ENCODE results near the gene WNT3. TPM values are rescaled to one million over a fixed set of nuclear protein-coding genes. Genes with fewer than 3 reads are reported as not detected.

Gene WNT3
- total and polyA plus RNA-seq, 9 donors = 1.9 to 8.9 (median 2.8) TPM

DNA sequence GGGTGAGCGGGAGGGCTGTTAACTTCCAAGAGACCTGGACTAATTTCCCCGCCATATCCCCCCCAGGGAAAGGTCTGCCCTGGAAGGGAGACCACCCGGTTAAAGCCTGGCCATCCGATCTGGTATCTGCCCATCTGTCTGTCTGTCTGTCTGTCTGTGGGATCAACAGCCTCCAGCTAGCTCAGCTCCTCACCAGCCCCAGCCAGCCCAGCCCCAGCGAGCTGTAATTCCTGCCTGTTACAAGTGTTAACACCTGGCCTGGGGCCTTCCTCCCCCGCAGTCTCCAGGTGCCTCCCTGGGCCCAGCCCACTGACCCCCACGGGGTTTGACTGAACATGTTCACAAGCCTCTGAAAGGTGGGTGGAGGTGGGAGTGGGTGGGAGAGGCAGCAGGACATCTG lies 4.0 kb downstream of the WNT3 start:
- H3K36me3 ChIP-seq (ENCODE audit: control insufficient read depth, insufficient read depth, low read length) = no peaks in the 10 kb centered on the region
- H3K9me3 ChIP-seq (replicated peaks; ENCODE audit: control insufficient read depth, low read depth, low read length) = no peaks in the 10 kb centered on the region
- no peak overlapping the region for H3K27ac ChIP-seq (ENCODE audit: low read length)
- peaks cover 81% of the 10 kb centered on the region for H3K27me3 ChIP-seq (ENCODE audit: control insufficient read depth, insufficient read depth, low read length)
- no peak overlapping the region for H3K4me3 ChIP-seq (ENCODE audit: low read length)
- peaks cover 12% of the 10 kb centered on the region for H3K4me1 ChIP-seq (ENCODE audit: control insufficient read depth, insufficient read depth, low read length)
- 38% methylated on average over 4 of the region's 7 CpGs for WGBS (ENCODE audit: insufficient coverage)
- no peak for DNase-seq

DNA sequence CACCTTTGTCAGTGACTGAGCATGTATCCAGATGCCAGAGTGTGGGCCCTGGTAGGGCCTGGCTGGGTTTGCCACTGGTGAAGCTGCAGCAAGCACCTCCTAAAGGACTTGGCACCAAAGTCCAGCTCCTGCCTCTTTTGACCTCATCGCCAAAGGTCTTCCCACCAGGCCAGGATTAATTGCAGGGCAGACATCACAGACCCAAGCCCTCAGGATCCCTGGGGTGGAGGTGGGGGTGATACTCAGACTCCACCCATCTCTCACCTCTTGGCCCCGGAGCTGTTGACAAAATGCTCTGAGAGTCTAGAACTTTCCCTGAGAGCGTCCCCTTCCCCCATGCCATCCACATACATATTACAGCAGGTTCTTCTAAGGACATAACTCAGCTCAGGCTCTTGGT lies 4.6 kb downstream of the WNT3 start:
- no CpG with 5 or more reads among the region's 3 CpGs for WGBS (ENCODE audit: insufficient coverage)
- Histone ChIP-seq H3K4me3 (ENCODE audit: low read length) (no peak overlapping the region), H3K27ac (ENCODE audit: low read length) (no peak overlapping the region), H3K9me3 (replicated peaks; ENCODE audit: control insufficient read depth, low read depth, low read length) (no peaks in the 10 kb centered on the region), H3K4me1 (ENCODE audit: control insufficient read depth, insufficient read depth, low read length) (peaks cover 7% of the 10 kb centered on the region), H3K36me3 (ENCODE audit: control insufficient read depth, insufficient read depth, low read length) (no peaks in the 10 kb centered on the region), H3K27me3 (ENCODE audit: control insufficient read depth, insufficient read depth, low read length) (peaks cover 75% of the 10 kb centered on the region)
- no peak for DNase-seq

DNA sequence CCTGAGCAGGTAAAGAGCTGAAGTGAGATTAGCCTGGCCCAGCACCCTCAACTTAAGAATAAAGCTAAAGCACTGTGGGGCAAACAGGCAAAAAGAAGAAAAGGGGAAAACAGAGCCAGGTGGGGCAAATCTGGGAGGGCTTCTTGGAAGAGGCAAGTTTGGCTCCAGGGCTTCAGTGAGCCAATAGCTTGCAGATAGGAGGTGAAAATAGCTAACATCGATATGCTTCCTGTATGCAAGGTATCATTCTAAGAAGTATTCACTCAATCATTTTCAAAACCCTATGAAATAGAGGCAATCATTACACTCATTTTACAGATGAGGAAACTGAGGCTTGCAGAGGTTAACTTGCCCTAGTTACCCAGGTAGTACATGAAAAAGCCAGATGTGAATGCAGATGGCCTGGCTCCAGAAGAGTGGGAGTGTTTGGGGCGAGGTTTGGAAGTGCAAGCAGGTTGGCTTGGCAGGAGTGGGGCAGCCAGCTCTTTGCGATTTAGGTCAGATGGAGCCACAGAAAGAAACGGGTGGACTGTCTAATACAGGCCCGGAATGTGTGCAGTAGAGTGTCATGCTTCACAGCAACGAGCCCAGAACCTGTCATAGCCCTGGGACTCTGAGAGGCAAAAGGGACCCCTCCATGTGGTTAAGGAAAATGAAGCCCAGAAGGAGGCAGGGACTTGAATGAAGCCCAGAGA lies 5.7 kb downstream of the WNT3 start:
- 58% methylated on average over 5 of the region's 6 CpGs for WGBS (ENCODE audit: insufficient coverage)
- DNase-seq = no peak
- Histone ChIP-seq H3K4me1 (ENCODE audit: control insufficient read depth, insufficient read depth, low read length) (no peaks in the 10 kb centered on the region), H3K9me3 (replicated peaks; ENCODE audit: control insufficient read depth, low read depth, low read length) (no peaks in the 10 kb centered on the region), H3K4me3 (ENCODE audit: low read length) (no peak overlapping the region), H3K27me3 (ENCODE audit: control insufficient read depth, insufficient read depth, low read length) (peaks cover 64% of the 10 kb centered on the region), H3K27ac (ENCODE audit: low read length) (no peak overlapping the region), H3K36me3 (ENCODE audit: control insufficient read depth, insufficient read depth, low read length) (no peaks in the 10 kb centered on the region)

DNA sequence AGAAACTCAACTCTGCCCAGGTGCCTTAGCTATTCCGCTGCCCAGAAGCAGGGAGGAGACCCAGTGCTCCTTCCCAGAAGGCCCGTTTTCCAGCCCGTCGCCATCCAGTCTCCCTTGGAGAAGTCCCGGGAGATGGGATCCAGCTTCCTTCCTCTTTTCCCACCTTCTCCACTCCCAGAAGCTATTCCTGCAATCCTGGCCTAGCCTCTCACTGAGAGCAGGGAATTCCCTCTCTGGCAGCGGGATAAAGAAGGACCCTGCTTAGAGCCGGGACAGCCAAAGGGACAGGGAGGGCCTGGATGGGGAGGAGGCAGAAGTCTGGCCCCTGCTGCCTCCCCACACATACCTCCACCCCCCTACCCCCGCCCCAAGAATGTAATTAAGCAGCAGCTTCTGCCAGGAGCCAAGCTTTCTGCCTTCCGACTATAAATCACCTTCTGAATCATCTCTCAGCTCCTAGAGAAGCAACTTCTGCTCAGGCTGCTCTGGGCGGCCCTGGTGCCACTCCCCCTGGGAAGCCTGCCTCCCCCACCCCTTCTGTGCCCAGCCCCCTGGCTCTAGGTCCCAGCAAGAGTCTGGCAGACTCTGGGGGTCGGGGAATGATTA lies 6.4 kb downstream of the WNT3 start:
- Histone ChIP-seq H3K36me3 (ENCODE audit: control insufficient read depth, insufficient read depth, low read length) (no peaks in the 10 kb centered on the region), H3K9me3 (replicated peaks; ENCODE audit: control insufficient read depth, low read depth, low read length) (no peaks in the 10 kb centered on the region), H3K27me3 (ENCODE audit: control insufficient read depth, insufficient read depth, low read length) (peaks cover 57% of the 10 kb centered on the region), H3K4me3 (ENCODE audit: low read length) (no peak overlapping the region), H3K4me1 (ENCODE audit: control insufficient read depth, insufficient read depth, low read length) (no peaks in the 10 kb centered on the region), H3K27ac (ENCODE audit: low read length) (no peak overlapping the region)
- 24% methylated on average over 7 of the region's 11 CpGs for WGBS (ENCODE audit: insufficient coverage)
- no peak for DNase-seq

DNA sequence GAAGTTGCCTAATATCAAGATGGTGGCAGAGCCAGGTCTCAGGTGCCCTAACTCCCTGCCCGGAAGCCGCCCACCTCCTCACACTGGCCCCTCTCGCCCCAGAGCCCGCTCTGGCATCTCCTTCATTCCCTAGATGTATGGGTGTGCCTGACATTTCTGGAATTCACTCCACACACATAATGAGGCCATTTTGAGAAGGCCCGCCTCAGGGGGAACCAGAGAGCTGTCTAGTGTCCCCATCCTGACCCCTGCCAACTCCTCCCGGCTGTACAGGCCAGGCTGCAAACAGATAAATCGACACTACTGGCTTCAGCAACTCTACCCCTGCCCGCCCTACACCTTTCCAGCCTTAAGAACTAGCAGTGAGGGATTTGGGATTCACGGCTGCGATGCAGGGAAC lies 7.7 kb downstream of the WNT3 start:
- 75% methylated on average over 8 of the region's 10 CpGs for WGBS (ENCODE audit: insufficient coverage)
- Histone ChIP-seq H3K27me3 (ENCODE audit: control insufficient read depth, insufficient read depth, low read length) (peaks cover 49% of the 10 kb centered on the region), H3K4me1 (ENCODE audit: control insufficient read depth, insufficient read depth, low read length) (no peaks in the 10 kb centered on the region), H3K36me3 (ENCODE audit: control insufficient read depth, insufficient read depth, low read length) (no peaks in the 10 kb centered on the region), H3K9me3 (replicated peaks; ENCODE audit: control insufficient read depth, low read depth, low read length) (no peaks in the 10 kb centered on the region), H3K27ac (ENCODE audit: low read length) (no peak overlapping the region), H3K4me3 (ENCODE audit: low read length) (no peak overlapping the region)
- no peak for DNase-seq

DNA sequence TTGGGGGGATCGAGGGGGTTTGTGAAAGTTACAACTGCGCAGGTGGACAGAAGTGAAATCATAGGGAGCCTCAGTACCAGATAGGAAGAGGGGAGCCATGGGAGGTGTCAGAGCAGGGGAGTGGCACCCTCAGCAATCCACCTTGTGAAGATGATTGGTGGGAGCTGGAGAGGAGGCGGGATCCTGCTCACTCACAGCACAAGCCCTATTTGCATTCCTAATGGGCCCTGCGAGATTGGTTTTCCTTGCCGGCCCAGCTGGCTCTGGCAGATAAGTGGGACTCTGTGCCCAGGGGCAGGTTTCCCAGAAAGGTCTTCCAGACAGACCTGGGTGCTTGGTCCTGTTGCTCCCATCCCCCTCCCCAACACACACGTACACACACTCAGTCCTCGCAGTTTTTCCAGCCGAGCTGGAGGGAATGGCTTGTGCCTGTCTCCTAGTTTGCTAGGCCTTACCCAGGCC lies 9.4 kb downstream of the WNT3 start:
- H3K27me3 ChIP-seq (ENCODE audit: control insufficient read depth, insufficient read depth, low read length) = peaks cover 32% of the 10 kb centered on the region
- no peak overlapping the region for H3K4me3 ChIP-seq (ENCODE audit: low read length)
- no peaks in the 10 kb centered on the region for H3K9me3 ChIP-seq (replicated peaks; ENCODE audit: control insufficient read depth, low read depth, low read length)
- no peak overlapping the region for H3K27ac ChIP-seq (ENCODE audit: low read length)
- no peaks in the 10 kb centered on the region for H3K36me3 ChIP-seq (ENCODE audit: control insufficient read depth, insufficient read depth, low read length)
- no peaks in the 10 kb centered on the region for H3K4me1 ChIP-seq (ENCODE audit: control insufficient read depth, insufficient read depth, low read length)
- DNase-seq = no peak
- 56% methylated on average over 8 of the region's 8 CpGs for WGBS (ENCODE audit: insufficient coverage)

DNA sequence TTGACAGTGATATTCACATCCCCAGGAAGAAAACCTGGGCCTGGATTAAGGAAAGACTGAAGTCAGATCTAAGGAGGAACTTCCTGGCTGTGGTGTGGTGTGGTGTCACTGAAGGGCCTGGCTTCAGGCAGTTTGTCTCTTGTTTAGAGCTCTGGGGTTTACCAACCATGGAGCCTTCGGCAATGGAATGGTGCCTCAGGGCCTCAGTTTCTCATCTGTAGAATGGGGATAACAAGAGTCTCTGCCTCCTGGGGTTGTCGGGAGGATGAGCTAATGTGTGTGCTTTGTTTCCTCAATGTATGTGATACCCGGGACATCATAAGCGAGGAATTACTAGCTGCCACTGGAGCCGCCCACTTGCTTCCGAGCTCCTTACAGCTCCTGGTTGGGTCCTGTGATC lies 12.7 kb downstream of the WNT3 start:
- Histone ChIP-seq H3K36me3 (ENCODE audit: control insufficient read depth, insufficient read depth, low read length) (no peaks in the 10 kb centered on the region), H3K27ac (ENCODE audit: low read length) (no peak overlapping the region), H3K9me3 (replicated peaks; ENCODE audit: control insufficient read depth, low read depth, low read length) (no peaks in the 10 kb centered on the region), H3K4me3 (ENCODE audit: low read length) (no peak overlapping the region), H3K27me3 (ENCODE audit: control insufficient read depth, insufficient read depth, low read length) (peaks cover 4% of the 10 kb centered on the region), H3K4me1 (ENCODE audit: control insufficient read depth, insufficient read depth, low read length) (no peaks in the 10 kb centered on the region)
- no peak for DNase-seq
- 82% methylated on average over 4 of the region's 6 CpGs for WGBS (ENCODE audit: insufficient coverage)

DNA sequence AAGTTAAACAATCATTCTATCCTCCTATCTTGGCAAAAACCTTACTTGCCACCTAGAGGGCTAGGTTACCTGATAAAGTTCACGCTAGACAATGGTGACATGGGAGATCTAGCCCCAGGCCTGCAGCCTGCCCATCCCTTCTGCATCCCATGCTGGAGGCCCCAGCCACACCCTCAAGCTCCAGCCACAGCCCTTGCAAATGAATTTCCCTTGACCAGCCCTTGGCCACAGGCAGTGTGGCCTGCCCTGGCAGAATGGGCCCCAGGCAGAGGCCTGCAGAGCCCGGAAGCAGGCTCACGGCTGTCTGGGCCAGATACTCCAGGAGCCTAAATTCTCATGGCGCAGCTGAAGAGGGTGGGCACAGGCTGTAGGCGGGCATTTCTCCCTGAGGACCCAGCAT lies 14.9 kb downstream of the WNT3 start:
- H3K27me3 ChIP-seq (ENCODE audit: control insufficient read depth, insufficient read depth, low read length) = peaks cover 4% of the 10 kb centered on the region

DNA sequence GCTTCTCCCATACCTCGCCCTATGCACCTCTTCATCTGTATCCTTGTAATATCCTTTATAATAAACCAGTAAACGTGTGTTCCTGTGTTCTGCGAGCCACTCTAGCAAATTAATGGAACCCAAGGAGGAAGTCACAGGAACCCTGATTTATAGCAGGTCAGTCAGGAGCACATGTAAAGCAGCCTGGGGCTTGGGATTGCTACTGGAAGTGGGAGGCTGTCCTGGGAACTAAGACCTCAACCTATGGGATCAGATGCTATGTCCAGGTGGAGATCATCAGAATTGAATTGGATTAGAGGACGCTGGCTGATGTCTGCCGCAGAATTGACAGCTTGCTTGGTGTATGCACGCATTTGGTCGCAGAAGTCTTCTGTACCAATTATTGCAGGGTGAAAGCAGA lies 15.7 kb downstream of the WNT3 start:
- Histone ChIP-seq H3K27ac (ENCODE audit: low read length) (no peak overlapping the region), H3K27me3 (ENCODE audit: control insufficient read depth, insufficient read depth, low read length) (peaks cover 4% of the 10 kb centered on the region), H3K9me3 (replicated peaks; ENCODE audit: control insufficient read depth, low read depth, low read length) (no peaks in the 10 kb centered on the region), H3K36me3 (ENCODE audit: control insufficient read depth, insufficient read depth, low read length) (no peaks in the 10 kb centered on the region), H3K4me1 (ENCODE audit: control insufficient read depth, insufficient read depth, low read length) (no peaks in the 10 kb centered on the region), H3K4me3 (ENCODE audit: low read length) (no peak overlapping the region)
- WGBS (ENCODE audit: insufficient coverage) = 61% methylated on average over 6 of the region's 7 CpGs
- no peak for DNase-seq

More for the DNA sequence above, 14.9 kb downstream of the WNT3 start:
- WGBS (ENCODE audit: insufficient coverage) = 94% methylated on average over 4 of the region's 5 CpGs
- Histone ChIP-seq H3K4me3 (ENCODE audit: low read length) (no peak overlapping the region), H3K36me3 (ENCODE audit: control insufficient read depth, insufficient read depth, low read length) (no peaks in the 10 kb centered on the region), H3K9me3 (replicated peaks; ENCODE audit: control insufficient read depth, low read depth, low read length) (no peaks in the 10 kb centered on the region), H3K27ac (ENCODE audit: low read length) (no peak overlapping the region), H3K4me1 (ENCODE audit: control insufficient read depth, insufficient read depth, low read length) (no peaks in the 10 kb centered on the region)
- DNase-seq = no peak

DNA sequence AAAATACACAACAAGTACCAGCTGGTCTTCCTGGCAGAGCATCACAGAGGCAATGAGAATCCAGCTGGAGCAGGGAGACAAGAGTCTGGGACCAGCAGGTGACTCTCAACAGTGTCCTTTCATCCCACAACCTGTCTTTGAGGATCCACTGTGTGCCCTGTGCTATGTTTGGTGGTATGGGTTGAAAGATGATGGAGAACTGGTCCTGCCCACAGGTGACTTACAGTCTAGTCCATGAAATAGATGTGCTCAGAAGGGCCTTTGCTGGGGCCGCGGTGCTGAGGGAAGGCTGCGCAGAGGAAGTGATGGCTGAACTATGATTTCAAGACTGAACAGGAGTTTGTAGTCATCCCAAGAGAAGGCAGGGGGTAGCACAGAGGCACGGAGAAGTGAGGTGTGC lies 17.9 kb downstream of the WNT3 start:
- H3K36me3 ChIP-seq (ENCODE audit: control insufficient read depth, insufficient read depth, low read length) = no peaks in the 10 kb centered on the region
- 88% methylated on average over 4 of the region's 4 CpGs for WGBS (ENCODE audit: insufficient coverage)
- peaks cover 7% of the 10 kb centered on the region for H3K27me3 ChIP-seq (ENCODE audit: control insufficient read depth, insufficient read depth, low read length)
- H3K27ac ChIP-seq (ENCODE audit: low read length) = no peak overlapping the region
- no peaks in the 10 kb centered on the region for H3K4me1 ChIP-seq (ENCODE audit: control insufficient read depth, insufficient read depth, low read length)
- no peak for DNase-seq
- no peak overlapping the region for H3K4me3 ChIP-seq (ENCODE audit: low read length)
- H3K9me3 ChIP-seq (replicated peaks; ENCODE audit: control insufficient read depth, low read depth, low read length) = no peaks in the 10 kb centered on the region

All from muscle of leg (tissue), 11 donors.